Body of pancreas (tissue), 4 donors: ENCODE results near the gene TMEM255B.

Experiments used
- CTCF ChIP-seq, 7 experiments: fragments of 450-650 bp in 4 of 7; fragments of 200-600 bp in 3 of 7; sonication (generic) in 3 of 7; IDR thresholded peaks; one replicate each; pipeline ENCODE4 v1.5.1; 2016 to 2019; ENCODE audit warnings: antibody characterized with exemption in 7 of 7
- POLR2A ChIP-seq, 3 donors: fragments of 450-650 bp; IDR thresholded peaks; one replicate each; pipeline ENCODE4 v1.6.1; 2016; ENCODE audit warnings: antibody characterized with exemption in 3 of 3, mild to moderate bottlenecking in 2 of 3

- TF ChIP-seq POLR2A (IDR thresholded peaks at IDR 0.05) (no peak), CTCF (IDR thresholded peaks at IDR 0.05) (no peak)
These were observed 9.2 kb downstream of the TMEM255B start for GRCh38 chr13:113768018-113768905.
